GM23338 (cell line): ENCODE measurements around the gene UGP2. TPM values are rescaled to one million over a fixed set of nuclear protein-coding genes. Genes with fewer than 3 reads are reported as not detected.

Experiments used
- ATAC-seq: fragments of 200-7000 bp; cut with Tn5 transposase; 3 replicates; pipeline ENCODE4 v1.9.1; 2020
- DNase-seq: peaks from one replicate; pipeline ENCODE4 v3.0.0-alpha.2; 2015; ENCODE audit warnings: low spot score
- H2AFZ ChIP-seq: fragments of 200-600 bp; sonication (generic); 2 replicates; pipeline ENCODE4 v1.8.0; 2016; ENCODE audit warnings: antibody characterized with exemption, mild to moderate bottlenecking, moderate library complexity
- H3F3A ChIP-seq: fragments of 200-600 bp; sonication (generic); replicated peaks from 2 replicates; pipeline ENCODE4 v1.8.0; 2017; ENCODE audit warnings: antibody characterized with exemption, mixed run types, low read depth
- H3K27ac ChIP-seq: fragments of 200-600 bp; sonication (generic); 2 replicates; pipeline ENCODE4 v1.6.1; 2016; ENCODE audit warnings: low read depth
- H3K27me3 ChIP-seq: fragments of 200-600 bp; sonication (generic); 2 replicates; pipeline ENCODE4 v1.8.0; 2016; ENCODE audit warnings: mild to moderate bottlenecking, mixed run types, moderate library complexity; ENCODE audit not compliant: insufficient read depth
- H3K36me3 ChIP-seq: fragments of 200-600 bp; sonication (generic); 2 replicates; pipeline ENCODE4 v1.8.0; 2016; ENCODE audit warnings: mild to moderate bottlenecking; ENCODE audit not compliant: insufficient read depth
- H3K4me1 ChIP-seq: fragments of 200-600 bp; sonication (generic); 2 replicates; pipeline ENCODE4 v1.8.0; 2016; ENCODE audit warnings: mild to moderate bottlenecking, moderate library complexity; ENCODE audit not compliant: insufficient read depth
- H3K4me2 ChIP-seq: fragments of 200-600 bp; sonication (generic); 2 replicates; pipeline ENCODE4 v1.7.1; 2017; ENCODE audit warnings: mixed run types
- H3K4me3 ChIP-seq: fragments of 200-600 bp; sonication (generic); 2 replicates; pipeline ENCODE4 v1.6.1; 2016; ENCODE audit warnings: mixed run types
- H3K79me2 ChIP-seq: fragments of 200-600 bp; sonication (generic); replicated peaks from 2 replicates; pipeline ENCODE4 v1.8.0; 2017; ENCODE audit warnings: mild to moderate bottlenecking; ENCODE audit not compliant: insufficient read depth
- H3K9me2 ChIP-seq: fragments of 200-600 bp; sonication (generic); 2 replicates; pipeline ENCODE4 v1.8.0; 2017; ENCODE audit not compliant: insufficient read depth
- H4K20me1 ChIP-seq: fragments of 200-600 bp; sonication (generic); replicated peaks from 2 replicates; pipeline ENCODE4 v1.8.0; 2017; ENCODE audit warnings: mild to moderate bottlenecking; ENCODE audit not compliant: insufficient read depth
- H3K27ac Mint-ChIP-seq: 2 replicates; pipeline ENCODE4 v1.8.0; 2020; ENCODE audit warnings: inconsistent platforms, mild to moderate bottlenecking, moderate library complexity, mixed read lengths
- H3K27me3 Mint-ChIP-seq: 3 replicates; pipeline ENCODE4 v1.8.0; 2022; ENCODE audit warnings: low read depth, mild to moderate bottlenecking, moderate library complexity, mixed read lengths, inconsistent platforms; ENCODE audit not compliant: insufficient read depth, poor library complexity
- H3K36me3 Mint-ChIP-seq: 3 replicates; pipeline ENCODE4 v1.8.0; 2021; ENCODE audit warnings: low read depth, mild to moderate bottlenecking, inconsistent platforms, moderate library complexity, mixed read lengths
- H3K4me1 Mint-ChIP-seq: 3 replicates; pipeline ENCODE4 v1.8.0; 2020; ENCODE audit warnings: mild to moderate bottlenecking, inconsistent platforms, mixed read lengths
- H3K4me3 Mint-ChIP-seq: 3 replicates; pipeline ENCODE4 v1.8.0; 2021; ENCODE audit warnings: moderate library complexity, mild to moderate bottlenecking, inconsistent platforms, mixed read lengths
- H3K9me3 Mint-ChIP-seq: 3 replicates; pipeline ENCODE4 v1.8.0; 2020; ENCODE audit warnings: moderate library complexity, mild to moderate bottlenecking, inconsistent platforms, mixed read lengths
- CREB1 ChIP-seq: fragments of 250-450 bp; sonication (Bioruptor Pico); IDR thresholded peaks from 2 replicates; pipeline ENCODE4 v1.5.0; 2020; ENCODE audit warnings: low read depth, mild to moderate bottlenecking, moderate library complexity
- EZH2 ChIP-seq: fragments of 200-600 bp; sonication (generic); IDR thresholded peaks from one replicate; pipeline ENCODE4 v1.8.0; 2017; ENCODE audit warnings: antibody characterized with exemption, mild to moderate bottlenecking, low read depth; ENCODE audit not compliant: unreplicated experiment
- EZH2phosphoT487 ChIP-seq: fragments of 200-600 bp; sonication (generic); IDR thresholded peaks from one replicate; pipeline ENCODE4 v1.8.1; 2018; ENCODE audit warnings: antibody characterized with exemption; ENCODE audit not compliant: unreplicated experiment
- JUNB ChIP-seq: IDR thresholded peaks from one replicate; pipeline ENCODE4 v1.6.1; 2016; ENCODE audit warnings: antibody characterized with exemption; ENCODE audit not compliant: unreplicated experiment
- NANOG ChIP-seq: IDR thresholded peaks from 2 replicates; pipeline ENCODE4 v1.6.1; 2016; ENCODE audit warnings: antibody characterized with exemption, borderline replicate concordance
- POLR2AphosphoS5 ChIP-seq: IDR thresholded peaks from 2 replicates; pipeline ENCODE4 v1.6.1; 2016; ENCODE audit warnings: antibody characterized with exemption, low read depth
- STAT1 ChIP-seq: IDR thresholded peaks from one replicate; pipeline ENCODE4 v1.6.1; 2016; ENCODE audit warnings: antibody characterized with exemption; ENCODE audit not compliant: unreplicated experiment
- ZNF114 ChIP-seq: fragments of 250-450 bp; sonication (Bioruptor Pico); IDR thresholded peaks from 2 replicates; pipeline ENCODE4 v1.5.0; 2020; ENCODE audit warnings: mild to moderate bottlenecking, moderate library complexity
- ZNF331 ChIP-seq: fragments of 250-450 bp; sonication (Bioruptor Pico); IDR thresholded peaks from 2 replicates; pipeline ENCODE4 v1.5.0; 2020; ENCODE audit warnings: low read depth, mild to moderate bottlenecking, moderate library complexity
- polyA plus RNA-seq: library from polyadenylated mRNA; unstranded; fragments of >200 nt; fragmentation: Nextera tagmentation; extraction: Ambion mirVana; gene quantifications from 2 replicates; pipeline ENCODE4 v1.2.1, GENCODE V29; 2016
- total RNA-seq: library from RNA; depleted of rRNA; stranded (reverse); fragments of >200 nt; shearing (Covaris generic); gene quantifications from 2 replicates; pipeline ENCODE4 v1.2.3, GENCODE V29; 2014
- TF ChIP-seq, protein P1 (sequence below), 2 experiments: fragments of 200-600 bp in 1 of 2; sonication (generic) in 1 of 2; conservative IDR thresholded peaks; 2 replicates each; pipeline versions ENCODE4 v1.5.1 to v1.6.1; 2016 to 2017; ENCODE audit warnings: antibody characterized with exemption in 2 of 2, low read depth in 2 of 2, mild to moderate bottlenecking in 2 of 2, moderate library complexity in 1 of 2
- TF ChIP-seq, protein P2 (sequence below): IDR thresholded peaks from 2 replicates; pipeline ENCODE4 v1.6.1; 2016; ENCODE audit warnings: antibody characterized with exemption
- TF ChIP-seq, protein P3 (sequence below): fragments of 250-450 bp; sonication (Bioruptor Pico); IDR thresholded peaks from 2 replicates; pipeline ENCODE4 v1.5.0; 2020; ENCODE audit warnings: mild to moderate bottlenecking, moderate library complexity
- TF ChIP-seq, protein P4 (sequence below): IDR thresholded peaks from one replicate; pipeline ENCODE4 v1.6.1; 2018; ENCODE audit warnings: antibody characterized with exemption; ENCODE audit not compliant: unreplicated experiment

The UGP2 gene
- total and polyA plus RNA-seq, 2 experiments from 2014 or later = 744 to 943 TPM

DNA sequence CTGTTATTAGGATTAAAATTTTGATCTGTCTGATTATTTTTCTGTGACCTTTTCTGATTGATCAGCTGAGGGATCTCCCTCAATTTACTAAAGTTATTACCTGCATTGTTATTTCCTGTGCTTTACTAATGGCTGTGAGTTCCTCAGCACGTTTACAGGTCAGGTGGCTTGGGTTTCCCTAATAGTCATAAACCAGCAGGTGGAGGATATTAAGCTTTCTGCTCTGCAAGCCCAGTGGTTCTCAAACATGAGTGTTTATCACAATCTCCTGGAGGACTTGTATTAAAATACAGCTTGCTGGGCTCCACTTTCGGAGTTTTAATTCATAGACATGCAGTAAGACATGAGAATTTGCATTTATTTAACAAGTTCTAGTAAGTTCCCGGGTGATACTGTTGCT lies 22.4 kb upstream of the UGP2 start:
- Histone ChIP-seq H3K4me2 (no peak overlapping the region), H2AFZ (peak overlapping the region; percentile 25; the same call in 1 of the 2 replicates), H3F3A (no peaks in the 10 kb centered on the region), H3K79me2 (no peaks in the 10 kb centered on the region), H4K20me1 (no peaks in the 10 kb centered on the region), H3K27me3 (no peaks in the 10 kb centered on the region), H3K27ac (no peak overlapping the region), H3K4me1 (peaks cover 11% of the 10 kb centered on the region), H3K9me2 (no peaks in the 10 kb centered on the region), H3K36me3 (no peaks in the 10 kb centered on the region), H3K4me3 (no peak overlapping the region)
- H3K27me3 Mint-ChIP-seq = peaks cover 1% of the 10 kb centered on the region
- TF ChIP-seq, protein P1, sequence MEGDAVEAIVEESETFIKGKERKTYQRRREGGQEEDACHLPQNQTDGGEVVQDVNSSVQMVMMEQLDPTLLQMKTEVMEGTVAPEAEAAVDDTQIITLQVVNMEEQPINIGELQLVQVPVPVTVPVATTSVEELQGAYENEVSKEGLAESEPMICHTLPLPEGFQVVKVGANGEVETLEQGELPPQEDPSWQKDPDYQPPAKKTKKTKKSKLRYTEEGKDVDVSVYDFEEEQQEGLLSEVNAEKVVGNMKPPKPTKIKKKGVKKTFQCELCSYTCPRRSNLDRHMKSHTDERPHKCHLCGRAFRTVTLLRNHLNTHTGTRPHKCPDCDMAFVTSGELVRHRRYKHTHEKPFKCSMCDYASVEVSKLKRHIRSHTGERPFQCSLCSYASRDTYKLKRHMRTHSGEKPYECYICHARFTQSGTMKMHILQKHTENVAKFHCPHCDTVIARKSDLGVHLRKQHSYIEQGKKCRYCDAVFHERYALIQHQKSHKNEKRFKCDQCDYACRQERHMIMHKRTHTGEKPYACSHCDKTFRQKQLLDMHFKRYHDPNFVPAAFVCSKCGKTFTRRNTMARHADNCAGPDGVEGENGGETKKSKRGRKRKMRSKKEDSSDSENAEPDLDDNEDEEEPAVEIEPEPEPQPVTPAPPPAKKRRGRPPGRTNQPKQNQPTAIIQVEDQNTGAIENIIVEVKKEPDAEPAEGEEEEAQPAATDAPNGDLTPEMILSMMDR (conservative IDR thresholded peaks at IDR 0.05; ENCODE audit: low read depth in 2 of 2) = no peak
- TF ChIP-seq EZH2phosphoT487 (no peak), NANOG (no peak), JUNB (no peak), ZNF331 (CRISPR knock-in tag) (no peak), EZH2 (no peak), CREB1 (CRISPR knock-in tag) (no peak), ZNF114 (no peak), POLR2AphosphoS5 (no peak), STAT1 (no peak)
- TF ChIP-seq, protein P2, sequence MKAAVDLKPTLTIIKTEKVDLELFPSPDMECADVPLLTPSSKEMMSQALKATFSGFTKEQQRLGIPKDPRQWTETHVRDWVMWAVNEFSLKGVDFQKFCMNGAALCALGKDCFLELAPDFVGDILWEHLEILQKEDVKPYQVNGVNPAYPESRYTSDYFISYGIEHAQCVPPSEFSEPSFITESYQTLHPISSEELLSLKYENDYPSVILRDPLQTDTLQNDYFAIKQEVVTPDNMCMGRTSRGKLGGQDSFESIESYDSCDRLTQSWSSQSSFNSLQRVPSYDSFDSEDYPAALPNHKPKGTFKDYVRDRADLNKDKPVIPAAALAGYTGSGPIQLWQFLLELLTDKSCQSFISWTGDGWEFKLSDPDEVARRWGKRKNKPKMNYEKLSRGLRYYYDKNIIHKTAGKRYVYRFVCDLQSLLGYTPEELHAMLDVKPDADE = no peak
- TF ChIP-seq, protein P3, sequence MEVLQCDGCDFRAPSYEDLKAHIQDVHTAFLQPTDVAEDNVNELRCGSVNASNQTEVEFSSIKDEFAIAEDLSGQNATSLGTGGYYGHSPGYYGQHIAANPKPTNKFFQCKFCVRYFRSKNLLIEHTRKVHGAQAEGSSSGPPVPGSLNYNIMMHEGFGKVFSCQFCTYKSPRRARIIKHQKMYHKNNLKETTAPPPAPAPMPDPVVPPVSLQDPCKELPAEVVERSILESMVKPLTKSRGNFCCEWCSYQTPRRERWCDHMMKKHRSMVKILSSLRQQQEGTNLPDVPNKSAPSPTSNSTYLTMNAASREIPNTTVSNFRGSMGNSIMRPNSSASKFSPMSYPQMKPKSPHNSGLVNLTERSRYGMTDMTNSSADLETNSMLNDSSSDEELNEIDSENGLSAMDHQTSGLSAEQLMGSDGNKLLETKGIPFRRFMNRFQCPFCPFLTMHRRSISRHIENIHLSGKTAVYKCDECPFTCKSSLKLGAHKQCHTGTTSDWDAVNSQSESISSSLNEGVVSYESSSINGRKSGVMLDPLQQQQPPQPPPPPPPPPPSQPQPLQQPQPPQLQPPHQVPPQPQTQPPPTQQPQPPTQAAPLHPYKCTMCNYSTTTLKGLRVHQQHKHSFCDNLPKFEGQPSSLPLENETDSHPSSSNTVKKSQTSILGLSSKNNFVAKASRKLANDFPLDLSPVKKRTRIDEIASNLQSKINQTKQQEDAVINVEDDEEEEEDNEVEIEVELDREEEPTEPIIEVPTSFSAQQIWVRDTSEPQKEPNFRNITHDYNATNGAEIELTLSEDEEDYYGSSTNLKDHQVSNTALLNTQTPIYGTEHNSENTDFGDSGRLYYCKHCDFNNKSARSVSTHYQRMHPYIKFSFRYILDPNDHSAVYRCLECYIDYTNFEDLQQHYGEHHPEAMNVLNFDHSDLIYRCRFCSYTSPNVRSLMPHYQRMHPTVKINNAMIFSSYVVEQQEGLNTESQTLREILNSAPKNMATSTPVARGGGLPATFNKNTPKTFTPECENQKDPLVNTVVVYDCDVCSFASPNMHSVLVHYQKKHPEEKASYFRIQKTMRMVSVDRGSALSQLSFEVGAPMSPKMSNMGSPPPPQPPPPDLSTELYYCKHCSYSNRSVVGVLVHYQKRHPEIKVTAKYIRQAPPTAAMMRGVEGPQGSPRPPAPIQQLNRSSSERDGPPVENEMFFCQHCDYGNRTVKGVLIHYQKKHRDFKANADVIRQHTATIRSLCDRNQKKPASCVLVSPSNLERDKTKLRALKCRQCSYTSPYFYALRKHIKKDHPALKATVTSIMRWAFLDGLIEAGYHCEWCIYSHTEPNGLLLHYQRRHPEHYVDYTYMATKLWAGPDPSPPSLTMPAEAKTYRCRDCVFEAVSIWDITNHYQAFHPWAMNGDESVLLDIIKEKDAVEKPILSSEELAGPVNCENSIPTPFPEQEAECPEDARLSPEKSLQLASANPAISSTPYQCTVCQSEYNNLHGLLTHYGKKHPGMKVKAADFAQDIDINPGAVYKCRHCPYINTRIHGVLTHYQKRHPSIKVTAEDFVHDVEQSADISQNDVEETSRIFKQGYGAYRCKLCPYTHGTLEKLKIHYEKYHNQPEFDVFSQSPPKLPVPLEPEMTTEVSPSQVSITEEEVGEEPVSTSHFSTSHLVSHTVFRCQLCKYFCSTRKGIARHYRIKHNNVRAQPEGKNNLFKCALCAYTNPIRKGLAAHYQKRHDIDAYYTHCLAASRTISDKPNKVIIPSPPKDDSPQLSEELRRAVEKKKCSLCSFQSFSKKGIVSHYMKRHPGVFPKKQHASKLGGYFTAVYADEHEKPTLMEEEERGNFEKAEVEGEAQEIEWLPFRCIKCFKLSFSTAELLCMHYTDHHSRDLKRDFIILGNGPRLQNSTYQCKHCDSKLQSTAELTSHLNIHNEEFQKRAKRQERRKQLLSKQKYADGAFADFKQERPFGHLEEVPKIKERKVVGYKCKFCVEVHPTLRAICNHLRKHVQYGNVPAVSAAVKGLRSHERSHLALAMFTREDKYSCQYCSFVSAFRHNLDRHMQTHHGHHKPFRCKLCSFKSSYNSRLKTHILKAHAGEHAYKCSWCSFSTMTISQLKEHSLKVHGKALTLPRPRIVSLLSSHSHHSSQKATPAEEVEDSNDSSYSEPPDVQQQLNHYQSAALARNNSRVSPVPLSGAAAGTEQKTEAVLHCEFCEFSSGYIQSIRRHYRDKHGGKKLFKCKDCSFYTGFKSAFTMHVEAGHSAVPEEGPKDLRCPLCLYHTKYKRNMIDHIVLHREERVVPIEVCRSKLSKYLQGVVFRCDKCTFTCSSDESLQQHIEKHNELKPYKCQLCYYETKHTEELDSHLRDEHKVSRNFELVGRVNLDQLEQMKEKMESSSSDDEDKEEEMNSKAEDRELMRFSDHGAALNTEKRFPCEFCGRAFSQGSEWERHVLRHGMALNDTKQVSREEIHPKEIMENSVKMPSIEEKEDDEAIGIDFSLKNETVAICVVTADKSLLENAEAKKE = no peak
- TF ChIP-seq, protein P4, sequence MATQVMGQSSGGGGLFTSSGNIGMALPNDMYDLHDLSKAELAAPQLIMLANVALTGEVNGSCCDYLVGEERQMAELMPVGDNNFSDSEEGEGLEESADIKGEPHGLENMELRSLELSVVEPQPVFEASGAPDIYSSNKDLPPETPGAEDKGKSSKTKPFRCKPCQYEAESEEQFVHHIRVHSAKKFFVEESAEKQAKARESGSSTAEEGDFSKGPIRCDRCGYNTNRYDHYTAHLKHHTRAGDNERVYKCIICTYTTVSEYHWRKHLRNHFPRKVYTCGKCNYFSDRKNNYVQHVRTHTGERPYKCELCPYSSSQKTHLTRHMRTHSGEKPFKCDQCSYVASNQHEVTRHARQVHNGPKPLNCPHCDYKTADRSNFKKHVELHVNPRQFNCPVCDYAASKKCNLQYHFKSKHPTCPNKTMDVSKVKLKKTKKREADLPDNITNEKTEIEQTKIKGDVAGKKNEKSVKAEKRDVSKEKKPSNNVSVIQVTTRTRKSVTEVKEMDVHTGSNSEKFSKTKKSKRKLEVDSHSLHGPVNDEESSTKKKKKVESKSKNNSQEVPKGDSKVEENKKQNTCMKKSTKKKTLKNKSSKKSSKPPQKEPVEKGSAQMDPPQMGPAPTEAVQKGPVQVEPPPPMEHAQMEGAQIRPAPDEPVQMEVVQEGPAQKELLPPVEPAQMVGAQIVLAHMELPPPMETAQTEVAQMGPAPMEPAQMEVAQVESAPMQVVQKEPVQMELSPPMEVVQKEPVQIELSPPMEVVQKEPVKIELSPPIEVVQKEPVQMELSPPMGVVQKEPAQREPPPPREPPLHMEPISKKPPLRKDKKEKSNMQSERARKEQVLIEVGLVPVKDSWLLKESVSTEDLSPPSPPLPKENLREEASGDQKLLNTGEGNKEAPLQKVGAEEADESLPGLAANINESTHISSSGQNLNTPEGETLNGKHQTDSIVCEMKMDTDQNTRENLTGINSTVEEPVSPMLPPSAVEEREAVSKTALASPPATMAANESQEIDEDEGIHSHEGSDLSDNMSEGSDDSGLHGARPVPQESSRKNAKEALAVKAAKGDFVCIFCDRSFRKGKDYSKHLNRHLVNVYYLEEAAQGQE = no peak
- H3K4me1 Mint-ChIP-seq = peaks cover 16% of the 10 kb centered on the region
- no peak overlapping the region for H3K4me3 Mint-ChIP-seq
- H3K36me3 Mint-ChIP-seq = no peaks in the 10 kb centered on the region
- DNase-seq (no peak), ATAC-seq (no peak)
- H3K27ac Mint-ChIP-seq = peak overlapping the region; percentile 22
- no peaks in the 10 kb centered on the region for H3K9me3 Mint-ChIP-seq
